Left cardiac atrium (tissue), 4 donors: Measurements from ENCODE around the gene INPP4A. TPM values are rescaled to one million over a fixed set of nuclear protein-coding genes. Genes with fewer than 3 reads are reported as not detected.

Source experiments
- ATAC-seq, 2 donors: fragments of 200-7000 bp; cut with Tn5 transposase; one replicate each; pipeline ENCODE4 v1.9.1; 2020; ENCODE audit warnings: mild to moderate bottlenecking in 2 of 2, moderate library complexity in 2 of 2
- DNase-seq: peaks from one replicate; pipeline ENCODE4 v3.0.0-alpha.2; 2020
- intact Hi-C, 2 donors: fragments of 100-400 bp; cut with DNase I; formaldehyde crosslinking; loops; one replicate each; pipeline versions ENCODE4 v1.14.1 to v1.15.1; 2022 to 2023
- total RNA-seq, 2 donors: library from RNA; stranded (reverse); fragmentation: NEBNext Ultra II Directional; extraction: Animal tissue kit (Norgen Biotek cat#: 25700); gene quantifications; one replicate each; pipeline ENCODE4 v1.2.1, GENCODE V29; 2021
- donor health status: DM: no; HTN: yes; CAD: no.
- donor health status: DM: no; HTN: yes; CAD: no; lungs with severe emphysema.
- donor health status: DM: yes; HTN: yes; CAD: no.
- donor health status: Dilated cardiomyopathy.

Gene INPP4A
- total RNA-seq, 2 donors from 2014 or later: 14.6 to 19.5 TPM

DNA sequence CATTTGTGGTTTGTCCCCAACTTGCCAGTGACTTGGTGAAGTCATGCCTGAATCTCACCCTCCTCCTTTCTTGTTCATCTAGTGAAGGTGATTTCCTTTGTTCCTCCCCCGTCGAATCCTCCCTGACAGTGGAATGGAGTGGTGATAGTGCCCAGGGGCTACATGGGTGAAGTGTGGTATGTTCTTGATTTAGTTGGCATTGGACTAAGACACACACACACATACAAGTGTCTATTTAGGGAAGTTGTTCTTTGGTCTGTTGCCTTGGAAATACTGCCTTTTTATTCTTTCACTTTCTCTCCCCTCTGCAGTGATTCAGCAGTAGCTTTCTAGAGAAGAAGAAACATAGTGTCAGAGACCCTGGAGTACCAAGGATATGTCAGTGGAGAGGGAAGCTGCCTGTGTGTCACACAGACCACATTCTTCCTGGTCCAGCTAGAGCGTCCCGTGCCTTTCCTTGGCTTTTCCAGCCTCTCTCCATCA lies 10.9 kb downstream of the INPP4A start:
- intact Hi-C loops: no loop called here
- no peak for DNase-seq
- ATAC-seq: peak; percentile 62 to 63

DNA sequence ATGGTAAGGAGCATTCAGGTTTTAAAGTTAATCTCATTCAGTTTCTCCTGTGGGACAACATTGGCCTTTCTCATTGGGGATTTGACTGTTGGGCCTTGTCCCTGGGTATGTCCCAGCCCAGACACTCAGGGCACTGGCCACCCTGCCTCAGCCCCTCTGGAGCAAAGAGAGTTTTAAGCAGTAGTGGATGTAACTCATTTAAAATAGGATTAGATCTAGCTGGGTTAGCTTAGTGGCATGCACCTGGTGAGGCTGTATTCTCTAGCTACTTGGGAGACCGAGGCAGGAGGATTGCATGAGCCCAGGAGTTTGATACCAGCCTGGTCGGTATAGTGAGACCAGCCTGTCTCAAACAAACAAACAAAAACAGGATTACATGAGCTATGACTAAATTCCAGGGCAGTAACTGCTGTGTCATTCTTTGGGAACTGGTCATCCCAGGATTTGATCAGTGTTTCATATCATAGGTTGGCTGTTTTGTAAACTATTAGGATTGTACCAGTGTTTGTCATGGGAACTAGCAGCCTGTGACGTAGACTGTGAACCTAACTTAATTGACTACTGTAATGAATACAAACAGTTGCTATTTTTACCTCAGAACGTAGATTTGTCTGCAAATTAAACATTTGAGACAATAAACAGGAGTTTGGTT lies 12.5 kb downstream of the INPP4A start:
- ATAC-seq: no peak
- intact Hi-C loops: no loop called here
- no peak for DNase-seq

DNA sequence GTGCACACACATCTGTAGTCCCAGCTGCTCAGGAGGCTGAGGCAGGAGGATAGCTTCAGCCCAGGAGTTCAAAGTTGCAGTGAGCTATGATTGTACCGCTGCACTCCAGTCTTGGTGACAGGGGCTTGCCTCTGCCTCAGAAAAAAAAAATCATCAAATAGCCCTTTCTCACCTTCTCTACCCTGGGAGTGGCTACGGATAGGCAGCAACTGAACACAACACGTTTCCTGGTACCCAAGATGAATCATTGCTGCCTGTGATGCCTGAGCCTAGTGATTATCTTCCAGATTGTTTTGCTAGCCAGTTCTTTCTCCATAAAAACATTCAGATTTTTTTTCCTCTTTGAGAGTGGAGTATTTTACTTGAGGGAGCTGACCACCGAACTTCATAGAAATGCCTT lies 13.5 kb downstream of the INPP4A start:
- intact Hi-C loops: no loop called here
- ATAC-seq: no peak
- DNase-seq: no peak

DNA sequence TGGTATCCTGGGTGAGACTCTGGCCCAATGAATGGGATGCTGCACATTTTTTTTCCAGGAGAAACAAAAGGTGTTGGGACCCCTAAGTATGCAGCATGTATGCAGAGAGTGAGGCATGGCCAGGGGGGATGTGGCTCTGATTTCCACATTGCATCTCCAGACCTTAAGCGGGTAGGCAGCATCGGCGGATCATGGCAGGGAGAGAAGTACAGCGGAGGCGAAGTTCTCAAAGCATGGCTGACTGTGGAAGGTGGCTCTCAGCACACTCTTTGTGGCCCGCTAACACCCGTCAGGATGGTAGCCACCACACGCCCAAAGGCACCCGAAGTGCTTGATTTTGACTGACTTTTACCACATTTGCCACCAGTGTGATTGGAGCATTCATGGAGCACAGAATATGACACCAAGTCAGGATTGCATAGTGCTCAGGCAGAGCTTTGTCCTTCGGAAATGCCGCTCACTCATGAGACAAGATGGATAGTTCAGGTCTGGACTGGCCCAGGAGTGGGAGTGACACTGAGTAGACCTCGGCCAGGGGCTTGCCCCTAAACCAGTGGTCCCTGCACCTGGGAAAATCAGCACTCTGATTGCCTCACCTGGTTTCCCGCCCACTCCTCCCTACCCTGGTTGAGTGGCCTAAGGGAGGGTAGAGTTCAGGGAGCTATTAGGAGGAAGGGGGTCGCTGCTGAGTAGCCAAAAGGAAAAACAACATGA lies 14.2 kb downstream of the INPP4A start:
- DNase-seq: no peak
- intact Hi-C loops: no loop called here
- no peak for ATAC-seq

DNA sequence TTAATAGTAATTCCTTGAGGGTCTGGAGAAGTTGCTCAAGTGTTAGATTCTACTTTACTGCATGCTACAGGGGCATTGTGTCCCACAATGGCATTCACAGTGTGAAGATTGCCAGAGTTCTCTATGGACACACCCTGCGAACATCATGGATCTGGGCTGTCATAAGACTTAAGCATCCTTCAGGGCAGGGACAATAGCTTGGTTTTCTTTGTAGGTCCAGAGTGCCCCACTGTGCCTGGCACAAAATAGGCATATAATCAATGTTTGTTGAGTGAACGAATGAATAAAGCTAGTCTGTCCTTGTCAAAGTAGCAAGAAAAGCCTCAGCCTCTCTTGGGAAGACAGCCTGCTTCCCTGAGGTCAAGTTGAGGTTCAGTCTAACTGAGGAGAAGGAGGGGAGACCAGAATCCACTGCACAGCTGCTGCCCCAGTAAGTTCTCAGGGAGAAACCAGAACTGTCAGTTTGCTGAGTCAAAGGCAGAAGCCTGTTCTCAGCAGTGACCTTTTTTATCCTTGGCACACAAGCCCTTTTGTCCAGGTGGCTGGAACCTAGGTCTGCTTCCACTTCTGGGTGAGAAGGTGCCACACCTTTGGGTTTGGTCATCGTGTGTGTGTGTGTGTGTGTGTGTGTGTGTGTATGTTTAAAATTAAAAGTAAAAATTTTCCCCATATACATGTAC lies 15.0 kb downstream of the INPP4A start:
- ATAC-seq (no peak), DNase-seq (no peak)
- intact Hi-C loops: no loop called here

DNA sequence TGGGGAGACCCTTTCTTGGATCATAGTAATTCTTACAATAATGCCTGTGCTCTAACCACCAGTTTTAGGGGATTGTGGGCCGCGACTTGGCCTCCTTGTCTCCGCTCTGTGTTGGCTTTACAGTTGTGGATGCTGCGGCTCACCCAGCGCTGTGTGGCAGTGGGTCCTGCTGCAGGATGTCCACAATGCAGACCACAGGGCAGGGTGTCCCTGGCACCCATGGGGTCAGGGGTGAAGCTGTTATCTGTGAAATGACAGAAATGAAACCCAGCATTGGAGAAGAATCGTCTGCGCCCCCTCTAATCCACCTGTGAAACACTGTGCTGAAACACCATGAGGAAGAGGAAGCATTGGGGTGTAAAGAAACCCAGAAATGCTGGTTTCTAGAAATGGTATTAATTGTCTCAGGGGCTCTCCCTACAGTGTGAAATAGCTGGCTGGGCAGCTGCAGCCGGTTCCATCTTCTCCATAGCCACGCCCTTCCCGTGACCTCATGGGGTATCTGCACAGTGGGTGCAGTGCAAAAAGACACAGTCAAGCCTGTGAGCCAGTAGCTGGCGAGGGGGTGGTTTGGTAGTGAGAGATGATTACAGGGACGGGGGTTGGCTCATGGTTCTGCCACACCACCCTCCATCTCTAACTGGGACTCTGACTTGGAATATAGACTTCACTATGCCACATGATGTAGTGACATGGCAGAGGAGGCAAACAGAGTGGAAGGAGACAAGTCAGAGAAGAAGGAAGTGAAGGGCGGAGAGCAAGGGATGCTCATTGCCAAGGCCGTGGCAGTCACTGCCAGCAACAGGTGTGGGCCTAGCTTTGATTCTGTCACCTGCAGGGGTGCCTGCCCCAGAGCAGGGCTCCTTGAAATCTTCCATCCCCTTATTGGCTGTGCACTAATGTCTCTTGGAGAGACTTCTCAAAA lies 16.2 kb downstream of the INPP4A start:
- DNase-seq: no peak
- ATAC-seq: peak in 1 of 2 donors; percentile 55
- intact Hi-C loops: no loop called here

DNA sequence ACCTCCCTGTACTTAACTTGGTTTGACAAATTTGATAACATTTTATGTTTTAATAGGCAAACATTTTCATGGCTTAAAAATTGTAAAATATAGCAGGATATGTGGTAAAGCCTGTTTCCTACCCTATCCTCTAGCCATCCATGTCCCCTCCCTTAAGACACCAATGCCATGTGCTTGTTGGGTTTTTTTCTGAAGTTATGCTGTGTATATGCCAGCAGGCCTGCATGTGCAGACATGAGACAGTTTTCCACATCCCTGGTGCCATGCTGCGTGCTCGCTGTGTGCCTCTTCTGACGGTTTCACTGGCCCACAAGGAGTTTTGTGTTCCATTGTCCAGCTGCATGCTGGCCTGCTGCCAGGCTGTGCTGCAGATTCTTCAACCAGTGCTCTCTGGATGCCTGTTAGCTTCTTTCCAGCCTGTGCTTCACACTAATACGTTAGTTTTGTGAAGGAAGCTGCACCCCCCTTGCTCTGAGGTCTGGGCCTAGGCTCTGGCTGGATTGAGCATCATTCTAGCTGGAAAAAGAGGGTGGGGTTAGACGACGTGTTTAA lies 16.9 kb downstream of the INPP4A start:
- ATAC-seq: no peak
- peak; percentile 58 for DNase-seq
- intact Hi-C loops: no loop called here

DNA sequence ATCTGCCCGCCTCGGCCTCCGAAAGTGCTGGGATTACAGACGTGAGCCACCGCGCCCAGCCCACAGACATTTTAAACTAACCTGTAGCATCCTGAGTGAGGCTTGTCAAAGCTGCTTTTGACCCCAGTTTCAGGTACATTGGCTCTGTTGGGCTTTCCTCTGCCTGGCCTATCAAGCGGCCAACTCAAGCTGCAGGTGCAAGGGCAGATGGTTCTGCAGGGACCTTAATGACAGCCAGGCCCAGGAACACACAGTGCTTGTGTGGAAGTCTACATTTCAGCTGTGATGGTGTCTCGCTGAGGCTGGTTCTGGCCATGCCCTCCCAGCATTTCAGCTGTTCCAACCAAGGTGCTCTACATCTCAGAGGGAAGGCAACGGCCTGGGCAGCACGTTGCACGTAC lies 18.4 kb downstream of the INPP4A start:
- ATAC-seq: no peak
- DNase-seq: no peak
- intact Hi-C loops: no loop called here

DNA sequence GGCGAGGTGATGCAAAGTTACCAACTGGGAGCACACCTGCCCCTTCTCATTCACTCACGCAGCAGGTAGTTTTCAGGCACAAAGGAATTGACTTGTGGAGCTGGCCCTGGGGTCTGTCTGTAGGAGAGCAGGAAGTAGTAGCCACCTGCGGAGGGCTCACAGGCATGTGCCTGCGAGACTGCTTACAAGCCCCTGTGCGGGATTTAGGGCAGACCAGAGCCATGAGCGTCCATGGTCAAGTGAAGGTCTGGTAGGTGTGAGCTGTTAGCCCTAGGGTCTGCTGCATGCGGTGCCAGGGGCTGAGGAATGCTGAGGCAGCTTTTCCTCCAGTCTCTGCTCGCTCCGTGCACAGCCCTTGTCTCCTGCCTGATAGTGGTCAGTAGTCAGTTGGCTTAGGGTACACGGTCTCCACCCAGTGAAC lies 18.9 kb downstream of the INPP4A start:
- DNase-seq (no peak), ATAC-seq (no peak)
- intact Hi-C loops: no loop called here

DNA sequence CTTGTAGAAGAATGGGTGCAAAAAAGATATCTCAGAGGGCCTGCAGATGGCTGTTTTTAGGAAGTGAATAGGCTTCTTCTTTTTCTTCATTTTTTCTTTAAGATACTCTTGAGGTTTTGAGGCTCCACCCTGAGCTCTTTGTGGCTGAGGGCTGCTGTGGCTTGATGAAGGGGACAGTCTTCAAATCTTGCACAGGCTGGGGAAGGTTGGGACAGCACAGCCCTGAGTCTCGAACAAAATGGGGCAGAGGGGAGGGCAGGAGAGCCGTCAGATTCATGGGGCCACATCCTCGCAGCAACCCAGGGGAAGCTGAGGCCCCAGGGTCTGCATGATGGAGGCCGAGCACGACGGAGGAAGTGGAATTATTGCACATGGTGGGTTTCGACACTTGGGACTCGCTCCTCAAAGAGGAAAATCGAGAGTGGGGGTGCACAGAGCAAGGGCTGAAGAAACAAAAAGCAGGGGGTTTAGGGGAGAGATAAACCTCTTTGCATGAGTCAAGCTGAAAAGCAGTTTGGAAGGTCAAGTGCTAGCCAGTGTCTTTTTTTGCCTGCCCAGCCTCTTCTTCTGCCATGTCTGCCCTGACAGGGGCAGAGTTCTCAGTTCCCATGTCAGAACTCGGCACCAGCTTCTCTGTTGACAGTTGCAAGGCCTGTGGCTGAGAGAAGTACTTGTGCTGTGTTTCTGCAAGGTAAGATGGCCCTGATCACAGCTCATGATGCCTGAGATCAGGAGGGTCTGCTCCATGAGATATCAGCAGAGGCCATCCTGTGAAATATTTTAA lies 19.5 kb downstream of the INPP4A start:
- DNase-seq: no peak
- intact Hi-C loops: no loop called here
- no peak for ATAC-seq

DNA sequence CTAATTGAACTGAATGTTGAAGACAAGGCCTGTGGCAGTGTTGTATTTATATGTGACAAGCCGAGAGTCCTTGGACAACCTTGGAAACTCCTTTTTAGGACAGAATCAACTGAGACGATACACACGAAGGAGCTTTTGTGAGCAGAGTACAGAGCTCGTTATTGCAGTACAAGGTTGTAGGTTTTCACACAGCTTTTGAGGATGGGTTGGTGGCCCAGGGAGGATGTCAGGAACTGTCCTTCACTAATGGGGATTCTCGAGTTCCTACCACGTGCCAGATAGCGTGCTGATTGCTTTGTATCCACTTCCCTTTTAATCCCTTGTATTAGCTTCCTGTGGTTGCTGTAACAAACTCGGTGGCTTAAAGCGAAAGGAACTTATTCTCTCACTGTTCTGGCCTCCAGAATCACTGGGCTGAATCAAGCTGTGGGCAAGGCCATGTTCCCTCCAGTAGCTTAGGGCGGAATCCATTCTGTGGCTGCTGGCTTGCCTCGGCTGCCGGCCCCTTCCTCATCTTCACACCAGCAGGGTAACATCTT lies 20.2 kb downstream of the INPP4A start:
- intact Hi-C loops: loop anchor here in 1 of 2 donors (5.0 kb wide), 1 partner anchor 37 kb away; no protein-coding TSS in a partner anchor
- DNase-seq: no peak
- ATAC-seq: peak; percentile 21 to 52

DNA sequence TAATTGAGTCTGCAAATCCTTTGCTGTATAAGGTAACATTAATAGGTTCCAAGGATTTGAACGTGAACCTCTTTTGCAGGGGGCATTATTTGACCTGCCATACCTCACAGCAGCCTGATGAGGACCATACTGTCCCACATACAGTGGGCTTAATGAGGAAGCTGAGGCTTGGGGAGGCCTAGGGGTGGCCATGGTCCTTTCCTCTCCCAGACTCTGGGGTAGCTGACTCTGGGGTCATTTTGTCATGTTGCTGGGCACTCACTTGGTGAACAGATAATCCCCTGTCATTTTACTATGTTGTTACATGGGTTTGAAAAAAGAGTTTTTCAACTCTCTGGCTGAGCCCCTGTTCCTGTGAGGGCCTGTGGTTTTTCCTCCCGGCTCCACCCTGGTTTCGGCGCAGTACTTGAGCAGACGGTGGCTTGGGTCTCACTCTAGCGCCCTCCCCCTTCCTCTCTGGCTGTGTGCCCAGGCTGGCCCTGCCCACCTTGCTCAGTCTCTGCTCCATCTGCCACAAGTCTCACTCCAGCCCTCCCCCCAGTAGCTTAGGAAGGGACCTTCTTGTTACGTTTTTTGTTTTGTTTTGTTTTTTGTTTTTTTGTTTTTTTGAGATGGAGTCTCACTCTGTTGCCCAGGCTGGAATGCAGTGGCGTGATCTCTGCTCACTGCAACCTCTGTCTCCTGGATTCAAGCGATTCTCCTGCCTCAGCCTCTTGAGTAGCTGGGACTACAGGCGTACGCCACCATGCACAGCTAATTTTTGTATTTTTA lies 21.0 kb downstream of the INPP4A start:
- intact Hi-C loops: loop anchor here in 1 of 2 donors (5.0 kb wide), 1 partner anchor 37 kb away; no protein-coding TSS in a partner anchor
- peak; percentile 83 for DNase-seq
- ATAC-seq: peak; percentile 72 to 75

DNA sequence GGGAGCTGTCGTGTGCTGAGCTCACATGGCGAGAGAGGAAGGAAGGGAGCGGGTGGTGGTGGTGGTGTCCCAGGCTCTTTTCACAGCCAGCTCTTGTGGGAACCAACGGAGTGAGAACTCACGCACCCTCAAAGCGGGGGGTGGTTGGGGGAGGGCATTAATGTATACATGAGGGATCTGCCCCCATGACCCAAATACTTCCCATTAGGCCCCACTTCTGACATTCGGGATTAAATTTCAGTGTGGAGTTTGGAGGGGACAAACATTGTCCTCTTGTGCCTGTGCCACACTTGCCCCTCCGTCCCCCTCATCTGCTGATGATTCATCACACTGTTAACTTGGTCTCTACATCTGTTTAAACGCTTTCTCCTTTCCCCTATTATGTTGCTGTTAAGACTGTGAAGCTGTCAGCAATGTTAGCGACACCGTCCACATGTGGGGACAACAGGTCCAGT lies 22.5 kb downstream of the INPP4A start:
- no peak for DNase-seq
- intact Hi-C loops: loop anchor here in 1 of 2 donors (5.0 kb wide), 1 partner anchor 35 kb away; no protein-coding TSS in a partner anchor
- no peak for ATAC-seq

DNA sequence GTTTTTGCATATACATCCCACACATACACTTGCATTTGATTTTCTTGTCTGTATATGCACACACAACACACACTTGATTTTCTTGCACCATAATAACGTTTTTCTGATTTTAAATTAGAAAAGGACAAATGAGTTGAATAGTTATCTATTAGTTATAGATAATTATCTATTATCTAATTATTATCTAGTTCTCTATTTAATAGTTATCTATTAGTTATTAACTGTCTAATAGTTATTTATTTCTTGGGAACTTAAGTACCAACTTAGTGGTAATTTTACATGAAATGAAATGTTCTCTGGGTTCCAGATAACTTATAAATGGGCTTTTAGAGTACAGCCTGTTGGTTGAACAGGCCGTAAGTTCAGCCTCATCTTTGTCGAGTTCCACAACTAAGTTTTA lies 23.0 kb downstream of the INPP4A start:
- intact Hi-C loops: loop anchor here in 1 of 2 donors (5.0 kb wide), 1 partner anchor 35 kb away; no protein-coding TSS in a partner anchor
- DNase-seq: no peak
- ATAC-seq: no peak

DNA sequence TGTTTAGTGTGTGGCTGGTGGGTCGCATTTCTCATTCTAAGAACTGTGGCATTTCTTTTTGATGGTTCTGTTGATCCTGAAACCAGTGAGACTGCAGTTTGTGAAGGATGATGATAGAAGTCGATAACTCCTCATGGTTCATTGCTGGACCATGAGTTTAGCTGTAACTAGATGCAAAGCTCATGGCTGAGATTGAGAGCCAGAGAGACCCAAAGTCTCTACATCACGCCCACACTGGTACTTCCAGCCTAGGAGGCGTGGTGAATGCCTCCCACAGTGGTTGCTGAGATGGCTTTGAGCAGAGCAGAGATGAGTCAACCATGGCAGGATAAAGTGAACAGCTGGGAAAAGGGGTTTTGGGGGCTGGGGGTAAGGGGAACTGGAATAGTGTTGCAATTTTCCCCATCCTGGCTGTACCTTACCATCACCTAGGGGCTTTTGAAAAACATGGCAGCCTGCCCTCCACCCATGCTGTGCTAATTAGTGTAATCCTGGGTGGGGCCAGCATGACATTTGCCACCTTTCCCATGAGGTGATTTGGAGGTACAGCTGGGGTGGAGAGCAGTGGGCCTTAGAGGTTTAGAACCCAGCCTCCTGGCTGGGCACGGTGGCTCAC lies 24.1 kb downstream of the INPP4A start:
- DNase-seq: no peak
- no peak for ATAC-seq
- intact Hi-C loops: loop anchor here in 1 of 2 donors (5.0 kb wide), 1 partner anchor 34 kb away; no protein-coding TSS in a partner anchor

DNA sequence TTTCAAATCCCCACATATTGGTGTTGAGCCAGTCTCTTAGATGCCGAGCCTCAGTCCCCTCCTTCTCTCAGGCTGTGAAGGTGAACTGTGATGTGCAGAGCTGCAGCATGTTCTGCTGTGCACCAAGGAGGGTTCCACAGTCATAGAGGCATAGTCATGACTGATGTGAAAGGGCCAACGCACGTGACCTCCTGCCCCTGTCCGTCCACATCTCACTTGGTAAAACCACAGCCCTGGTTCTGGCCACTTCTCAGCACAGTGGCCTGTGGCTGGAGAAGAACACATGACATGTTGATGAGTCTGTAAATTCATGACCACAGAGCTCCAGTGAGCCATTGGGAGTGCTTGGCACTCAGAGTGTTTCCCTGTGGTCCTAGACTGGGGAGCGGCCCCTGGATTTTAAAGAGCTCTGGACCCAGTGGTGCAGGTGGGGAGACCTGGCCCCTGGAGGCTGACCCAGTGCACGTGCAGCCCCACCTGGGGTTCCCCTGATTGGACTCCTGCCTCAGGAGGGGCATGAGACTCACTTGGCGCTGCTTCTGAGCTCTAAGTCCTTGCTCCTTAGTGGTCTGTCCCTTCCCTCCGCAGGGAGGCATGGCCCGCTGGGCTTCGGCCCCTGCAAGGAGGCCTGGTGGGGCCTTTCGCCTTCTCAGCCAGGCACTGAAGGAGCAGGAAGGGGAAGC lies 25.3 kb downstream of the INPP4A start:
- DNase-seq (no peak), ATAC-seq (no peak)
- intact Hi-C loops: loop anchor here in 1 of 2 donors (5.0 kb wide), 1 partner anchor 32 kb away; no protein-coding TSS in a partner anchor
